ENCODE measurements around the gene DYSF.
A peak's percentile ranks its signal among the peaks of the same experiment; 100 is the strongest.

DYSF gene

GRCh38 chr2:71571945-71572344, 118.6 kb downstream of the DYSF start:
- DNase-seq (ENCODE audit: low read depth): no peak

GRCh38 chr2:71575966-71576365, 122.6 kb downstream of the DYSF start:
- DNase-seq (ENCODE audit: low read depth): no peak

- DNase-seq (ENCODE audit: low read depth): no peak
Observed at GRCh38 chr2:71576541-71576940, 123.2 kb downstream of the DYSF start.

- DNase-seq (ENCODE audit: low read depth): no peak
Observed at GRCh38 chr2:71577209-71577608, 123.8 kb downstream of the DYSF start.

GRCh38 chr2:71578767-71579342, 125.5 kb downstream of the DYSF start:
- DNase-seq (ENCODE audit: low read depth): peak; percentile 24

GRCh38 chr2:71581026-71581425, 127.7 kb downstream of the DYSF start:
- DNase-seq (ENCODE audit: low read depth): no peak

- no peak for DNase-seq (ENCODE audit: low read depth)
Observed at GRCh38 chr2:71583876-71584275, 130.5 kb downstream of the DYSF start.

GRCh38 chr2:71586471-71586870, 133.1 kb downstream of the DYSF start:
- no peak for DNase-seq (ENCODE audit: low read depth)

- no peak for DNase-seq (ENCODE audit: low read depth)
Observed at GRCh38 chr2:71587509-71588073, 134.2 kb downstream of the DYSF start.

- no peak for DNase-seq (ENCODE audit: low read depth)
Observed at GRCh38 chr2:71588497-71589170, 135.3 kb downstream of the DYSF start.

GRCh38 chr2:71589763-71590162, 136.4 kb downstream of the DYSF start:
- DNase-seq (ENCODE audit: low read depth): no peak

GRCh38 chr2:71591044-71591443, 137.7 kb downstream of the DYSF start:
- DNase-seq (ENCODE audit: low read depth): no peak

- no peak for DNase-seq (ENCODE audit: low read depth)
Observed at GRCh38 chr2:71592181-71592711, 138.9 kb downstream of the DYSF start.

GRCh38 chr2:71595569-71595968, 142.2 kb downstream of the DYSF start:
- no peak for DNase-seq (ENCODE audit: low read depth)

GRCh38 chr2:71596011-71596410, 142.7 kb downstream of the DYSF start:
- DNase-seq (ENCODE audit: low read depth): no peak

GRCh38 chr2:71597756-71598155, 144.4 kb downstream of the DYSF start:
- no peak for DNase-seq (ENCODE audit: low read depth)

GRCh38 chr2:71598526-71598925, 145.2 kb downstream of the DYSF start:
- DNase-seq (ENCODE audit: low read depth): no peak

- no peak for DNase-seq (ENCODE audit: low read depth)
Observed at GRCh38 chr2:71599038-71599437, 145.7 kb downstream of the DYSF start.

- DNase-seq (ENCODE audit: low read depth): no peak
Observed at GRCh38 chr2:71599646-71600236, 146.4 kb downstream of the DYSF start.

GRCh38 chr2:71600555-71600954, 147.2 kb downstream of the DYSF start:
- DNase-seq (ENCODE audit: low read depth): no peak

GRCh38 chr2:71601136-71602114, 148.1 kb downstream of the DYSF start:
- no peak for DNase-seq (ENCODE audit: low read depth)

GRCh38 chr2:71602115-71602495, 148.7 kb downstream of the DYSF start:
- DNase-seq (ENCODE audit: low read depth): no peak
